K562 (cell line): ENCODE data around the gene SLC25A21.

Experiments
- BHLHE40 ChIP-seq: IDR thresholded peaks from 2 replicates; pipeline ENCODE4 v1.6.1; 2011; ENCODE audit warnings: low read length, improper control_type of control experiment
- GABPB1 ChIP-seq: sonication (generic); formaldehyde crosslinking; IDR thresholded peaks from 2 replicates; pipeline ENCODE4 v1.8.0; 2022; ENCODE audit warnings: mild to moderate bottlenecking, missing genetic modification reagents
- GATA2 ChIP-seq: sonication (generic); formaldehyde crosslinking; IDR thresholded peaks from 2 replicates; pipeline ENCODE4 v1.4.0; 2020; ENCODE audit warnings: mild to moderate bottlenecking, missing genetic modification reagents
- GTF2B ChIP-seq: IDR thresholded peaks from 2 replicates; pipeline ENCODE4 v1.6.1; 2011; ENCODE audit not compliant: insufficient read length; ENCODE audit errors: extremely low read depth
- KLF10 ChIP-seq: fragments of 250-450 bp; sonication (Bioruptor Pico); IDR thresholded peaks from 2 replicates; pipeline ENCODE4 v1.6.1; 2021; ENCODE audit warnings: matching md5 sums
- MAFK ChIP-seq: IDR thresholded peaks from 2 replicates; pipeline ENCODE4 v1.6.1; 2011; ENCODE audit warnings: low read length, improper control_type of control experiment
- MAZ ChIP-seq, 2 experiments: fragments of 450-650 bp in 1 of 2; sonication (generic) in 1 of 2; formaldehyde crosslinking; IDR thresholded peaks in 1 of 2; conservative IDR thresholded peaks in 1 of 2; 2 replicates each; pipeline versions ENCODE4 v1.4.0 to v1.5.0; 2020; ENCODE audit warnings: mild to moderate bottlenecking in 1 of 2, missing genetic modification reagents in 1 of 2
- MLLT1 ChIP-seq, 2 experiments: fragments of 450-650 bp; IDR thresholded peaks; 2 replicates each; pipeline ENCODE4 v1.6.1; 2016
- PCBP1 ChIP-seq: fragments of 200-400 bp; formaldehyde crosslinking; IDR thresholded peaks from 2 replicates; pipeline ENCODE4 v1.6.1; 2018; ENCODE audit warnings: mild to moderate bottlenecking, low read depth, low read length; ENCODE audit not compliant: poor library complexity, severe bottlenecking
- SRF ChIP-seq, 2 experiments: fragments of 250-450, 450-650 bp in 1 of 2; sonication (Bioruptor Pico) in 1 of 2; sonication (generic) in 1 of 2; formaldehyde crosslinking; IDR thresholded peaks; 2 replicates each; pipeline versions ENCODE4 v1.5.0 to v1.5.1; 2020 to 2022; ENCODE audit warnings: mild to moderate bottlenecking in 1 of 2, missing genetic modification reagents in 1 of 2
- ZBTB34 ChIP-seq: fragments of 250-450 bp; sonication (Bioruptor Pico); IDR thresholded peaks from 2 replicates; pipeline ENCODE4 v1.8.0; 2021; ENCODE audit warnings: mild to moderate bottlenecking, moderate library complexity

- no peak for TF ChIP-seq MAZ (CRISPR knock-in tag; conservative IDR thresholded peaks at IDR 0.05 in 1 of 2, IDR thresholded peaks at IDR 0.05 in 1 of 2)
- no peak for TF ChIP-seq ZBTB34 (CRISPR knock-in tag)
- no peak for TF ChIP-seq GTF2B
- TF ChIP-seq BHLHE40 = no peak
- no peak for TF ChIP-seq GATA2 (CRISPR knock-in tag)
- no peak for TF ChIP-seq MAFK
- TF ChIP-seq GABPB1 = no peak
- no peak for TF ChIP-seq SRF (CRISPR knock-in tag; IDR thresholded peaks at IDR 0.05)
- TF ChIP-seq MLLT1 (IDR thresholded peaks at IDR 0.05) = no peak
- no peak for TF ChIP-seq KLF10 (CRISPR knock-in tag)
- no peak for TF ChIP-seq PCBP1
These were observed 352.2 kb downstream of the SLC25A21 start for GRCh38 chr14:36820111-36820709.
